Naive thymus-derived CD4-positive, alpha-beta T cell (primary cell): Measurements from ENCODE around the gene FARP1. TPM values are rescaled to one million over a fixed set of nuclear protein-coding genes. Genes with fewer than 3 reads are reported as not detected.

ENCODE experiments used
- ATAC-seq: fragments of 150-1000 bp; cut with Tn5 transposase; 2 replicates; pipeline ENCODE4 v1.10.0; 2021; ENCODE audit warnings: mild to moderate bottlenecking, moderate library complexity
- CTCF ChIA-PET: fragments of 350-600 bp; sonication (Branson Sonifier 250); formaldehyde crosslinking; loops from one replicate; lab custom pipeline; 2021; ENCODE audit warnings: antibody characterized with exemption; lab: Charles Lee
- POLR2A ChIA-PET: fragments of 350-600 bp; sonication (Branson Sonifier 250); formaldehyde crosslinking; loops from one replicate; lab custom pipeline; 2021; ENCODE audit warnings: antibody characterized with exemption, inconsistent platforms; lab: Charles Lee
- DNase-seq, 9 donors: peaks; one replicate each; pipeline versions ENCODE4 v3.0.0 to v3.0.0-alpha.2; 2020 to 2022; ENCODE audit warnings: mixed read lengths in 1 of 9
- H3K27ac ChIP-seq: one replicate; pipeline ENCODE4 v1.7.0; 2013; ENCODE audit warnings: mild to moderate bottlenecking, low read depth, low read length, moderate library complexity
- H3K27me3 ChIP-seq, 2 donors: one replicate each; pipeline ENCODE4 v1.7.0; 2013; ENCODE audit warnings: low read length in 2 of 2, mild to moderate bottlenecking in 2 of 2, moderate library complexity in 2 of 2; ENCODE audit not compliant: control insufficient read depth in 2 of 2, insufficient read depth in 2 of 2
- H3K36me3 ChIP-seq, 3 experiments: 1 replicate in 2 of 3; 2 replicates in 1 of 3; pipeline ENCODE4 v1.7.0; 2013; ENCODE audit warnings: low read length in 3 of 3, mild to moderate bottlenecking in 3 of 3, moderate library complexity in 1 of 3; ENCODE audit not compliant: insufficient read depth in 3 of 3, control insufficient read depth in 2 of 3
- H3K4me1 ChIP-seq, 2 donors: one replicate each; pipeline ENCODE4 v1.7.0; 2013; ENCODE audit warnings: low read length in 2 of 2, mild to moderate bottlenecking in 2 of 2, moderate library complexity in 1 of 2; ENCODE audit not compliant: control insufficient read depth in 2 of 2, insufficient read depth in 2 of 2
- H3K4me3 ChIP-seq: 2 replicates; pipeline ENCODE4 v1.7.0; 2013; ENCODE audit warnings: mild to moderate bottlenecking, low read length
- H3K9me3 ChIP-seq, 3 experiments: 1 replicate in 2 of 3; 2 replicates in 1 of 3; pipeline ENCODE4 v1.7.0; 2013; ENCODE audit warnings: low read length in 3 of 3; ENCODE audit not compliant: control insufficient read depth in 2 of 3
- H3K27ac Mint-ChIP-seq, 9 donors: one replicate each; pipeline ENCODE4 v1.8.0; 2020 to 2022; ENCODE audit warnings: mixed read lengths in 9 of 9, mild to moderate bottlenecking in 8 of 9, moderate library complexity in 5 of 9, inconsistent platforms in 2 of 9
- H3K27me3 Mint-ChIP-seq, 5 donors: one replicate each; pipeline ENCODE4 v1.8.0; 2021 to 2022; ENCODE audit warnings: mixed read lengths in 5 of 5, mild to moderate bottlenecking in 1 of 5
- H3K36me3 Mint-ChIP-seq, 5 donors: one replicate each; pipeline ENCODE4 v1.8.0; 2020 to 2022; ENCODE audit warnings: mixed read lengths in 5 of 5, mild to moderate bottlenecking in 3 of 5, inconsistent platforms in 1 of 5
- H3K4me1 Mint-ChIP-seq, 7 donors: one replicate each; pipeline ENCODE4 v1.8.0; 2020 to 2022; ENCODE audit warnings: mixed read lengths in 7 of 7, mild to moderate bottlenecking in 3 of 7, inconsistent platforms in 1 of 7
- H3K4me3 Mint-ChIP-seq, 10 donors: one replicate each; pipeline ENCODE4 v1.8.0; 2020 to 2022; ENCODE audit warnings: mild to moderate bottlenecking in 10 of 10, mixed read lengths in 10 of 10, moderate library complexity in 6 of 10, inconsistent platforms in 2 of 10
- H3K9me3 Mint-ChIP-seq, 11 donors: one replicate each; pipeline ENCODE4 v1.8.0; 2020 to 2022; ENCODE audit warnings: mixed read lengths in 11 of 11, mild to moderate bottlenecking in 4 of 11, inconsistent platforms in 1 of 11, moderate library complexity in 1 of 11
- intact Hi-C, 2 donors: fragments of 100-400 bp; cut with micrococcal nuclease; formaldehyde crosslinking; loops; one replicate each; pipeline ENCODE4 v1.15.1; 2023
- polyA plus RNA-seq, 2 donors: library from polyadenylated mRNA; unstranded; fragments of 300-500 nt; fragmentation: Illumina TruSeq; gene quantifications; one replicate each; pipeline ENCODE4 v1.2.3, GENCODE V29; 2021
- total RNA-seq, 6 experiments: library from RNA in 5 of 6; stranded (reverse) in 5 of 6; gene quantifications; 1 replicate in 5 of 6; 2 replicates in 1 of 6; pipeline ENCODE4 v1.2.3 and lab custom pipeline; 2021 to 2026

The FARP1 gene
- total and polyA plus RNA-seq, 7 experiments from 2014 or later, result 0.19 to 1.1 (median 0.60) TPM

DNA sequence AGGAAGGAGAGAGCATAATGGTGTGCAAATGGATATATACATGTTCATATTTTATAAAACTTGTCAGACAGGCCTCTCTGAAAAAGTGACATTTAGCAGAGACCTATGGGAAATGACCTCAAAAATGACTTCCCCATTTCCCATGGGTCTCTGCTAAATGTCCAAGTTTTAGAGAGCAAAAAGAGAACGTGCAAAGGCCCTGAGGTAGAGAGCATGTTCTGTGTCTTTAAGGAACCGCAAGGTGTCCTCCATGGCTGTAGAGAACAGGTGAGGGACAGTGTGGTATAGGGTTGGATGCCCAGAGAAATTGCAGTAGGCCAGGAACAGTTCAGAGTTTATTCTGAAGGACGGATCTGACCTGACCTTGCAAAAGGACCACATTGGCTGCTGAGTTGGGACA is 147.4 kb downstream of the FARP1 start:
- H3K9me3 ChIP-seq, result no peaks in the 10 kb centered on the region
- Mint-ChIP-seq H3K27me3 (peaks cover 0 to 26% (median 8%) of the 10 kb centered on the region in 5 donors), H3K4me3 (no peak overlapping the region), H3K9me3 (no peaks in the 10 kb centered on the region), H3K27ac (no peak overlapping the region), H3K36me3 (no peaks in the 10 kb centered on the region), H3K4me1 (no peaks in the 10 kb centered on the region)
- intact Hi-C loops, result no loop called here
- no peak overlapping the region for H3K27ac ChIP-seq
- CTCF ChIA-PET, result no interaction called here
- no peak for ATAC-seq
- no peaks in the 10 kb centered on the region for H3K4me1 ChIP-seq
- no peak for DNase-seq
- no peaks in the 10 kb centered on the region for H3K27me3 ChIP-seq
- POLR2A ChIA-PET, result no interaction called here
- no peak overlapping the region for H3K4me3 ChIP-seq
- H3K36me3 ChIP-seq, result no peaks in the 10 kb centered on the region

- ChIA-PET POLR2A (no interaction called here), CTCF (no interaction called here)
- Mint-ChIP-seq H3K27me3 (peaks cover 0 to 32% (median 13%) of the 10 kb centered on the region in 5 donors), H3K27ac (no peak overlapping the region), H3K9me3 (no peaks in the 10 kb centered on the region), H3K4me3 (no peak overlapping the region), H3K36me3 (no peaks in the 10 kb centered on the region), H3K4me1 (no peaks in the 10 kb centered on the region)
- intact Hi-C loops, result no loop called here
- H3K36me3 ChIP-seq, result no peaks in the 10 kb centered on the region
- H3K4me3 ChIP-seq, result no peak overlapping the region
- DNase-seq, result no peak
- H3K9me3 ChIP-seq, result no peaks in the 10 kb centered on the region
- H3K4me1 ChIP-seq, result no peaks in the 10 kb centered on the region
- H3K27ac ChIP-seq, result no peak overlapping the region
- ATAC-seq, result no peak
- no peaks in the 10 kb centered on the region for H3K27me3 ChIP-seq
These were observed 148.8 kb downstream of the FARP1 start for GRCh38 chr13:98291658-98292057.

DNA sequence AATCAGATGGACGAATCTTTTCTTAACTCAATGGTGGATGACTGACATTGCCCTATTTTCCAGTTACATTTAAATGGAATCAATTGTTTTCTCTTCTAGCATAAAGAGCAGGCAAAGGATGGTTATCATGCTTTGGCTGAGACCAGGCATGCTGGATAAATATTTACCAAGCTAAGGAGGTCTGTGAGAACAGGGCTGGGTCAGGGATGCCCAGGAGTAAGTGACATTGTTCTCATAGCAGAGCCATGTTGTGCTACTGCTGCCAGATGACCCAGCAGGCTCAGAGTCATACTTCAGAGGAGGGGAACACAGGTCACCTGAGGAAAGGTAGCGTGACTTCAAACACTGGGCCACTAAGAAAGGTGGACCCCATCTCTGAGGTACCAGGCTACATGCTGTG is 150.2 kb downstream of the FARP1 start:
- DNase-seq (no peak), ATAC-seq (no peak)
- no peaks in the 10 kb centered on the region for H3K27me3 ChIP-seq
- intact Hi-C loops, result no loop called here
- H3K4me3 ChIP-seq, result no peak overlapping the region
- CTCF ChIA-PET, result no interaction called here
- no peak overlapping the region for H3K27ac ChIP-seq
- H3K4me1 Mint-ChIP-seq, result no peaks in the 10 kb centered on the region
- no peaks in the 10 kb centered on the region for H3K9me3 Mint-ChIP-seq
- no peaks in the 10 kb centered on the region for H3K36me3 ChIP-seq
- no peaks in the 10 kb centered on the region for H3K9me3 ChIP-seq
- H3K27me3 Mint-ChIP-seq, result peaks cover 0 to 34% (median 21%) of the 10 kb centered on the region in 5 donors
- POLR2A ChIA-PET, result no interaction called here
- no peaks in the 10 kb centered on the region for H3K36me3 Mint-ChIP-seq
- H3K27ac Mint-ChIP-seq, result no peak overlapping the region
- no peak overlapping the region for H3K4me3 Mint-ChIP-seq
- H3K4me1 ChIP-seq, result no peaks in the 10 kb centered on the region

- Mint-ChIP-seq H3K4me3 (no peak overlapping the region), H3K27me3 (peaks cover 0 to 30% (median 21%) of the 10 kb centered on the region in 5 donors), H3K27ac (no peak overlapping the region), H3K36me3 (no peaks in the 10 kb centered on the region), H3K4me1 (no peaks in the 10 kb centered on the region), H3K9me3 (no peaks in the 10 kb centered on the region)
- Histone ChIP-seq H3K4me1 (no peaks in the 10 kb centered on the region), H3K9me3 (no peaks in the 10 kb centered on the region), H3K36me3 (no peaks in the 10 kb centered on the region), H3K27me3 (no peaks in the 10 kb centered on the region), H3K4me3 (no peak overlapping the region), H3K27ac (no peak overlapping the region)
- ChIA-PET POLR2A (no interaction called here), CTCF (no interaction called here)
- DNase-seq (no peak), ATAC-seq (no peak)
- intact Hi-C loops, result no loop called here
These were observed 150.8 kb downstream of the FARP1 start for GRCh38 chr13:98293570-98294142.

DNA sequence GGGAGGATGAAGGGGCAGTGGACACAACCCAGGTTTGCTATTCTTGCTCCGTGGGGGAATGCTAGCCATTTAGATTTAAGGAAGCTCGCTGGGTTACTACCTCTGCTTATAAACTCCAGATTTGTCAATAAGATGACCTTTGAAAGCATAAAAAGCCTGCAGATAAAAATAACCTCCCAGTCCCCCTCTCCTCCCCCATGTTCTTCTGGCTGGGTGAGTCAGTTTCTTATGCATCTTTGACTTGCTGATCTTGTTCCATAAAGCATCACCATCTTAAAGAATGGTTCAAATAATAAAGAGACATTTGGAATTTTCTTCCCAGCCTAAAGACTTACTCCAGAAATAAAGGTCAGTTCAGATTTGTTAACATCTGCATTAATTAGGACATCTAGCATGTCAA is 152.5 kb downstream of the FARP1 start:
- Histone ChIP-seq H3K27me3 (no peaks in the 10 kb centered on the region), H3K4me1 (no peaks in the 10 kb centered on the region), H3K9me3 (no peaks in the 10 kb centered on the region), H3K36me3 (no peaks in the 10 kb centered on the region), H3K4me3 (no peak overlapping the region), H3K27ac (no peak overlapping the region)
- POLR2A ChIA-PET, result no interaction called here
- Mint-ChIP-seq H3K27me3 (peaks cover 0 to 23% (median 20%) of the 10 kb centered on the region in 5 donors), H3K27ac (no peak overlapping the region), H3K4me1 (no peaks in the 10 kb centered on the region), H3K36me3 (no peaks in the 10 kb centered on the region), H3K4me3 (no peak overlapping the region), H3K9me3 (no peaks in the 10 kb centered on the region)
- intact Hi-C loops, result no loop called here
- CTCF ChIA-PET, result no interaction called here
- ATAC-seq (no peak), DNase-seq (no peak)

DNA sequence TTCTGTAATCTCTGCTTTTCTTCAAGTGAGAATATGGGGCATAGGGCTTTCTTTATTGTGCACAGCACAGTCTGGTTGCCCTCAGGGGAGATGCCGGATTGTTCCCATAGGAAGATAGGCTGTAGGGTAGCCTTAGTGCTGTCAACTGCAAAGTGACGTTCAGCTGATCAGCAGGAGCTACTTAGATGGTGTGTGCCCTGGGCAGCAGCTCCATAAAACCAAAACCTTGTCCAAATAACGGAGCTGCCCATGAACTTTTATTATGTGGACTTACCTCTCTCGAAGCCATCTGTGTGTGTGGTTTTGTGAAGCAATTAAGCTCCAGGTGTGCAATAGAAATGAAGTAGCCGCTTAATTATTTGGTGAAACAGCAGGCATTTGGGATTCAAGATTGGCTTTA is 154.2 kb downstream of the FARP1 start:
- no peaks in the 10 kb centered on the region for H3K36me3 Mint-ChIP-seq
- no peaks in the 10 kb centered on the region for H3K4me1 Mint-ChIP-seq
- H3K27ac ChIP-seq, result no peak overlapping the region
- no peak overlapping the region for H3K4me3 ChIP-seq
- intact Hi-C loops, result no loop called here
- H3K9me3 Mint-ChIP-seq, result no peaks in the 10 kb centered on the region
- H3K36me3 ChIP-seq, result no peaks in the 10 kb centered on the region
- H3K27me3 ChIP-seq, result no peaks in the 10 kb centered on the region
- CTCF ChIA-PET, result no interaction called here
- no peak for DNase-seq
- no peak overlapping the region for H3K4me3 Mint-ChIP-seq
- no peaks in the 10 kb centered on the region for H3K4me1 ChIP-seq
- H3K9me3 ChIP-seq, result no peaks in the 10 kb centered on the region
- ATAC-seq, result no peak
- peaks cover 0 to 22% (median 14%) of the 10 kb centered on the region in 5 donors for H3K27me3 Mint-ChIP-seq
- H3K27ac Mint-ChIP-seq, result no peak overlapping the region
- POLR2A ChIA-PET, result no interaction called here

- Mint-ChIP-seq H3K9me3 (no peaks in the 10 kb centered on the region), H3K27me3 (peaks cover 2 to 22% (median 14%) of the 10 kb centered on the region in 5 donors), H3K4me3 (no peak overlapping the region), H3K4me1 (no peaks in the 10 kb centered on the region), H3K27ac (no peak overlapping the region), H3K36me3 (no peaks in the 10 kb centered on the region)
- no peak overlapping the region for H3K27ac ChIP-seq
- DNase-seq (no peak), ATAC-seq (no peak)
- ChIA-PET POLR2A (no interaction called here), CTCF (no interaction called here)
- intact Hi-C loops, result no loop called here
- H3K4me1 ChIP-seq, result no peaks in the 10 kb centered on the region
- H3K9me3 ChIP-seq, result no peaks in the 10 kb centered on the region
- H3K27me3 ChIP-seq, result no peaks in the 10 kb centered on the region
- no peak overlapping the region for H3K4me3 ChIP-seq
- no peaks in the 10 kb centered on the region for H3K36me3 ChIP-seq
These were observed 154.9 kb downstream of the FARP1 start for GRCh38 chr13:98297745-98298144.
